Activated T-cell treated with anti-CD3 and anti-CD28 coated beads, Interleukin-2, amount 50 U/mL, for 72 hours (primary cell): ENCODE measurements around the gene GATAD2B. TPM values are rescaled to one million over a fixed set of nuclear protein-coding genes. Genes with fewer than 3 reads are reported as not detected.

ENCODE experiments used
- ATAC-seq, 2 donors: fragments of 150-1000 bp; cut with Tn5 transposase; replicated peaks in 1 of 2; 2 replicates each; pipeline ENCODE4 v1.10.0; 2021; ENCODE audit warnings: moderate library complexity in 2 of 2, mild to moderate bottlenecking in 1 of 2
- DNase-seq, 2 donors: peaks; one replicate each; pipeline ENCODE4 v3.0.0; 2021 to 2022; ENCODE audit warnings: mixed read lengths in 1 of 2
- H3K27ac Mint-ChIP-seq: one replicate; pipeline ENCODE4 v1.8.0; 2022; ENCODE audit warnings: mild to moderate bottlenecking, moderate library complexity, mixed read lengths
- H3K27me3 Mint-ChIP-seq: one replicate; pipeline ENCODE4 v1.8.0; 2022; ENCODE audit warnings: low read depth, mixed read lengths
- H3K36me3 Mint-ChIP-seq, 2 donors: one replicate each; pipeline ENCODE4 v1.8.0; 2022; ENCODE audit warnings: mixed read lengths in 2 of 2, mild to moderate bottlenecking in 1 of 2; ENCODE audit not compliant: insufficient read depth in 2 of 2
- H3K4me1 Mint-ChIP-seq: one replicate; pipeline ENCODE4 v1.8.0; 2022; ENCODE audit warnings: low read depth, mixed read lengths
- H3K4me3 Mint-ChIP-seq, 2 donors: one replicate each; pipeline ENCODE4 v1.8.0; 2022; ENCODE audit warnings: mild to moderate bottlenecking in 2 of 2, mixed read lengths in 2 of 2, moderate library complexity in 2 of 2
- H3K9me3 Mint-ChIP-seq, 2 donors: one replicate each; pipeline ENCODE4 v1.8.0; 2022; ENCODE audit warnings: mixed read lengths in 2 of 2
- total RNA-seq, 2 donors: library from RNA; stranded (reverse); gene quantifications; one replicate each; pipeline ENCODE4 v1.2.3, GENCODE V29; 2022

The GATAD2B gene
- total RNA-seq, 2 donors from 2014 or later = 87.4 to 106 TPM

DNA sequence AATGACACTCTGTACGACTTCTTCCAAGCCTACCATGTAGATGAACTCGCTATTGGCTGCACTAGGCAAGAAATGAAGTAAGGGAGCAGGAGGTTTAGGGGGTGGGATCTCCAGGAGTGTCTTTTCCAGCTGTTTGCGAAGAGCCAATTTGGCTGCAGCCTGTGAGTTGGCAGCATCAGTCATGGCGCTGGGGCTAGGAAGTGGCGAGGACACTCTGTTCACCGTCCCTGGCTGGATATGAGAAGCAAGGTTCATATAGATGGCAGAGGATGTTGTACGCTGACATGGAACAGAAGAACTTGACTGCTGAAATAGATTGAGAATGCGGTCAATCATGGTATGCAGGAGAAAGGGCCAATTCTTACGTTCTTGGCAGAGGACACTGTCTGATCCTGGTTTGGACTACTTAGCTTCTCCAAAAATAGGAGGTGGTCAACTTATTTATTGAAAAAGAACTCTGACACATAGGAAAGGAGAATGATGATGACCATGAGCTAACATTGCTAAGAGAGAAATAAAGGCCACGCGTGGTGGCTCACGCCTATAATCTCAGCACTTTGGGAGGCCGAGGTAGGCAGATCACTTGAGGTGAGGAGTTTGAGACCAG lies 106.4 kb downstream of the GATAD2B start:
- Mint-ChIP-seq H3K4me1 (no peaks in the 10 kb centered on the region), H3K36me3 (peaks cover 14 to 27% of the 10 kb centered on the region in 2 donors), H3K9me3 (no peaks in the 10 kb centered on the region), H3K27ac (no peak overlapping the region), H3K27me3 (no peaks in the 10 kb centered on the region), H3K4me3 (no peak overlapping the region)
- ATAC-seq (no peak), DNase-seq (no peak)

DNA sequence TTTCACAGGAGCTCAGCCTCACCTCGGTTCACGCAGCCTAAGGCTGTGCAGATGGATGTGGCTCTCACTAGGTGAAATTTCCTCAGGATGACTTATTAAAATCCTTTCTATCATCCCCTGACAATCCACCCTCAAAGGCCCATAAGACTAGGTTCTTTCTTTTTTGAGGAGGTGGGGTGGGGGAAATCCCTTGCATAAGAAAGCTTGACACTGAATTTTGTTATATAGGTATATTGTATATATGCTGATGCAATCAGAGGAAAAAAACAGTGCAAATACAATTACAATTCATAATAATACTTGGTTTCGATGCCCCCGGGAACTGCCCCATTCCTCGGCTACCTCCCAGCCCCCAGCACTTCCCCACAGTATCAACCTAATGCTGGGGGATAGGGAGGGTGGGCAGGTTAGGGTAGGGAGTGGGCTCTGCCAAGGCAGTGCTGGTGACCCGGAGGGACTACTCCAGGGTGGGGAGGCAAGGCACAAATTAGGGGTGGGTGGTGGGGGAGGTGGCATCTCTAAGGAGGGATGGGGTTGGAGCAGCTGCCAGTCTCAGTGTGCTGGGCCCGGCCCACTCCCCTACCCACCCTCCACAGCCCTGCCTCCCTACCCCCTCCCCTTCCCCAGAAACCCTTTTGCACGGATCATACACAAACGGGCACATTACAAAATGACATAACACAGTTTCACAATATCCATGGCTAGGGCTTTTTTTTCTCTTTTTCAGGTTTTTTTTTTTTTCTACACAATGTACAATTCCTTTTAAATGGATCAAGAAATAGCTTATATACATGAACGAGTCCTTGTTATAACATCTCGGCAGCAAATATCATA lies 116.7 kb downstream of the GATAD2B start:
- ATAC-seq (peak; percentile 25 to 28), DNase-seq (no peak)
- Mint-ChIP-seq H3K36me3 (peaks cover 0 to 11% of the 10 kb centered on the region in 2 donors), H3K9me3 (no peaks in the 10 kb centered on the region), H3K4me1 (peaks cover 41% of the 10 kb centered on the region), H3K4me3 (peak overlapping the region; percentile 77 to 93), H3K27ac (peak overlapping the region; percentile 99), H3K27me3 (no peaks in the 10 kb centered on the region)

- DNase-seq (peak; percentile 89 to 90), ATAC-seq (peak; percentile 97 to 98)
- H3K9me3 Mint-ChIP-seq = no peaks in the 10 kb centered on the region
- peak overlapping the region; percentile 99 for H3K27ac Mint-ChIP-seq
- H3K27me3 Mint-ChIP-seq = no peaks in the 10 kb centered on the region
- H3K4me3 Mint-ChIP-seq = peak overlapping the region; percentile 77 to 93
- peaks cover 41% of the 10 kb centered on the region for H3K4me1 Mint-ChIP-seq
- peaks cover 0 to 10% of the 10 kb centered on the region in 2 donors for H3K36me3 Mint-ChIP-seq
These were observed 117.6 kb downstream of the GATAD2B start for GRCh38 chr1:153805042-153805745.

GRCh38 chr1:153804112-153804511 lies 118.7 kb downstream of the GATAD2B start:
- peak overlapping the region; percentile 17 to 50 for H3K4me3 Mint-ChIP-seq
- H3K9me3 Mint-ChIP-seq = no peaks in the 10 kb centered on the region
- DNase-seq = no peak
- peak overlapping the region; percentile 84 for H3K27ac Mint-ChIP-seq
- no peak for ATAC-seq
- no peaks in the 10 kb centered on the region for H3K27me3 Mint-ChIP-seq
- peaks cover 41% of the 10 kb centered on the region for H3K4me1 Mint-ChIP-seq
- peaks cover 0 to 6% of the 10 kb centered on the region in 2 donors for H3K36me3 Mint-ChIP-seq

DNA sequence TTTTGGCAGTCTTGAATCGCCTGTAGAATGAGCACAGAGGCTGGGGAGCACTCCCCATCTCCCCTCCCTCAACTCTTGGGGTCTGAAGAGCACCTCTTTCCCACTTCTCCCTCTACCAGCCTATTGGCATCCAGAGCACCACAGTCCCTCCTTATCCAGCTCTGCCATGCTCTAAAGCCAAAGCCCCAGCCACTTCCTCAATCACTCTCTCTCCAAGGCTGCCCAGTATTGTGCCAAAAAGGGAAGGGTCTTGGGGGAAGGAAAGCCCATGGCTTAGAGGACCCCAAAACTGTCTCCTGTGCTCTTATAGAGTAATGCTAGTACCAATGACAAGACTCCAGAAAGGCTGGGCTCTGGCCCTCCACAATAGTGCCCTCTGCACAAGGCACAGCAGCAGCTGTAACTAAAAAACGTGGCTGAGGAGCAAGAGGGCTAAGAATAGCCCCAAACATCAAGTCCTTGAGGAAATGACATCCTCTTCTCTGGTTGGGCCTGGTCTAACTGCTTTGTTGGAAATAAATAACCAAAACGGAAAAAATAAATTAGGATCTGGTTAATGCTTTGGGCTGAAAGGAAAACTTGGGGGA lies 119.2 kb downstream of the GATAD2B start:
- Mint-ChIP-seq H3K27ac (peak overlapping the region; percentile 84), H3K36me3 (peaks cover 0 to 6% of the 10 kb centered on the region in 2 donors), H3K9me3 (no peaks in the 10 kb centered on the region), H3K4me3 (no peak overlapping the region), H3K4me1 (peaks cover 44% of the 10 kb centered on the region), H3K27me3 (no peaks in the 10 kb centered on the region)
- no peak for ATAC-seq
- DNase-seq = no peak

GRCh38 chr1:153801786-153802697 lies 120.7 kb downstream of the GATAD2B start:
- ATAC-seq (no peak), DNase-seq (no peak)
- Mint-ChIP-seq H3K4me1 (peaks cover 50% of the 10 kb centered on the region), H3K9me3 (no peaks in the 10 kb centered on the region), H3K27ac (peak overlapping the region; percentile 31), H3K27me3 (no peaks in the 10 kb centered on the region), H3K36me3 (peaks cover 0 to 6% of the 10 kb centered on the region in 2 donors), H3K4me3 (no peak overlapping the region)

- ATAC-seq (no peak), DNase-seq (no peak)
- H3K4me1 Mint-ChIP-seq = peaks cover 48% of the 10 kb centered on the region
- H3K36me3 Mint-ChIP-seq = peaks cover 0 to 6% of the 10 kb centered on the region in 2 donors
- H3K27ac Mint-ChIP-seq = no peak overlapping the region
- no peaks in the 10 kb centered on the region for H3K27me3 Mint-ChIP-seq
- H3K9me3 Mint-ChIP-seq = no peaks in the 10 kb centered on the region
- no peak overlapping the region for H3K4me3 Mint-ChIP-seq
These were observed 121.6 kb downstream of the GATAD2B start for GRCh38 chr1:153801028-153801625.

- Mint-ChIP-seq H3K27ac (no peak overlapping the region), H3K4me1 (peaks cover 42% of the 10 kb centered on the region), H3K36me3 (peaks cover 0 to 6% of the 10 kb centered on the region in 2 donors), H3K4me3 (no peak overlapping the region), H3K9me3 (no peaks in the 10 kb centered on the region), H3K27me3 (no peaks in the 10 kb centered on the region)
- no peak for ATAC-seq
- no peak for DNase-seq
These were observed 122.3 kb downstream of the GATAD2B start for GRCh38 chr1:153800516-153800915.

DNA sequence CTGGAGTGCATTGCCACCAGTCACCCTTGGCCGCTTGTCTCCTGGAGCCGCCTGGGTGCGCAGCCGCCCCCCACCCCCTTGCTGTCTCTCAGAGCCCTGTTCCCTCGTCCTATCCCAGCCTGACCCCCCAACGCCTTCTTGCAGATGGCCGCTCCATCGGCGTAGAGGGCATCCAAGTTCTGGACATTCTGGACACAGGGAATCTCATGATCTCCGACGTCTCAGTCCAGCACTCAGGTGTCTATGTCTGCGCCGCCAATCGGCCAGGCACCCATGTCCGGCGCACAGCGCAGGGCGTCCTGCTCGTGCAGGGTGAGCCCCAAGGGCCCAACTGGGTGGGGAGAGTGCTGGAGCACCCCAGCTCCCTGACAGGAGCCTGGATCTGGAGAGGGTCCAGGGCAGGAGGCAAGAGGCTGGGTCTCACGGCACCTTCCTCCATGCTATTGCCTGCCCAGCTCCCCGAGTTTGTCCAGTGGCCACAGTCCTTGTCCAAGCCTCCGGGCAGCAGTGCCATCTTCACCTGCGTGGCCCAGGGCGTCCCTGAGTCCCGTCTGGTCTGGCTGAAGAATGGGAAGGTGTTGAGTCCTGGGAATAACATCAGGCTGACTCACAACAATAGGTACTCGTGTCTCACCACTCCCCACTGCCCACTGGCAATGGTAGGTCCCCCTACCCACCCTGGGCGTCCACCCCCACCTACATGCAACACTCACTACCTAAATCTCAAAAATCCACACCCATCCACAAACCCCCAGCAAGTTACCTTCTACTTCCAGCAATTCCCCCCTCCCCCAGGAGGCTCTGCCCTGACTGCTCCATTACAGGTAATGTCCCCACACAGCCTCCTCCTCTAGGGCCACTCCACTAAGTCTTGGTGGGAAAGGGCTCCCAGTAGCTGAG lies 123.0 kb downstream of the GATAD2B start:
- Mint-ChIP-seq H3K27me3 (no peaks in the 10 kb centered on the region), H3K9me3 (no peaks in the 10 kb centered on the region), H3K27ac (no peak overlapping the region), H3K4me1 (peaks cover 35% of the 10 kb centered on the region), H3K36me3 (peaks cover 0 to 4% of the 10 kb centered on the region in 2 donors), H3K4me3 (no peak overlapping the region)
- ATAC-seq (no peak), DNase-seq (no peak)

DNA sequence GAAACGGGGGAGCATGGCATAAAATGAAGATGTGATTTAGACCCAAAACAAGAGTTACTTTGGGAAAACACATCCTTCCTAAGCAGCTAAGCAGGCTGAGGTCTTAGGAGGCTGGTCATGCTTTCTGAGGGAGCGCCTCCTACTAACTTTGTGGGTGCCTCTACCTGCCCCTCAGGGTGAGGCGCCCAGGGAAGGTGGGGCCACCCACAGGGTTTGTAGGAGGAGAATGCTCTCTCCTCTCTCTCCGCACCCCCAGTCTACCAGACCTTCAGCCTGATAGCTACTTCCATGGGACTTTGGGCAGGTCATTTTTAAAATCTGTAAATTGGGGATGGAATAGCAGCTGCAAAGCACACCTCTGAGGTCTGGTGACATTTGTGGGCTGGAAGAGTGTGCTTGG lies 123.8 kb downstream of the GATAD2B start:
- H3K27ac Mint-ChIP-seq = no peak overlapping the region
- H3K27me3 Mint-ChIP-seq = no peaks in the 10 kb centered on the region
- ATAC-seq (no peak), DNase-seq (no peak)
- no peak overlapping the region for H3K4me3 Mint-ChIP-seq
- H3K9me3 Mint-ChIP-seq = no peaks in the 10 kb centered on the region
- peaks cover 27% of the 10 kb centered on the region for H3K4me1 Mint-ChIP-seq
- H3K36me3 Mint-ChIP-seq = peaks cover 0 to 4% of the 10 kb centered on the region in 2 donors

DNA sequence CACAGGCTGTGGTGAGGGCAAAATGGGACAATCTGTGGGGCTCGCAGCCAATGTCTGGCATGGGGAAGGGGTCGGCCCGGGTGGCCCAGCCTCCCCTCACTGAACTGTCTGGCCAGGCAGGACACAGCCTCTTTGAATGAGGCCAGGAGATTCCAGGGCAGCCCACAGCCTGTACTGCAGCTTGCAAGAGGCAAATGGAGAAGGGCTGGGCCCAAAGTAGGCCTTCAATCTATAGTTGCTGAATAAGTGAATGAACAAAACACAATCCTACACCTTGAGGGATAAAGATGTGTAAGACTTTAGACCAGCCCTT lies 124.3 kb downstream of the GATAD2B start:
- Mint-ChIP-seq H3K27ac (no peak overlapping the region), H3K27me3 (no peaks in the 10 kb centered on the region)
- DNase-seq = no peak

More for the DNA sequence above, 124.3 kb downstream of the GATAD2B start:
- ATAC-seq = no peak
- no peaks in the 10 kb centered on the region for H3K9me3 Mint-ChIP-seq
- no peaks in the 10 kb centered on the region for H3K36me3 Mint-ChIP-seq
- H3K4me1 Mint-ChIP-seq = peaks cover 21% of the 10 kb centered on the region
- H3K4me3 Mint-ChIP-seq = no peak overlapping the region
